HS-5 (cell line): ENCODE results near the gene TSPAN9.

Experiments
- DNase-seq: peaks from one replicate; pipeline ENCODE4 v3.0.0-alpha.2; 2012; ENCODE audit warnings: low read depth

TSPAN9 gene

GRCh38 chr12:3101309-3102024, 24.3 kb downstream of the TSPAN9 start:
- no peak for DNase-seq

GRCh38 chr12:3102771-3103410, 25.7 kb downstream of the TSPAN9 start:
- DNase-seq: no peak

- DNase-seq: no peak
Measured at GRCh38 chr12:3103806-3104205, 26.6 kb downstream of the TSPAN9 start.

- no peak for DNase-seq
Measured at GRCh38 chr12:3105690-3106479, 28.7 kb downstream of the TSPAN9 start.

GRCh38 chr12:3106579-3106978, 29.4 kb downstream of the TSPAN9 start:
- DNase-seq: no peak

- no peak for DNase-seq
Measured at GRCh38 chr12:3107071-3107583, 29.9 kb downstream of the TSPAN9 start.

- DNase-seq: no peak
Measured at GRCh38 chr12:3107954-3108353, 30.8 kb downstream of the TSPAN9 start.

GRCh38 chr12:3110578-3110977, 33.4 kb downstream of the TSPAN9 start:
- no peak for DNase-seq

GRCh38 chr12:3113671-3114325, 36.6 kb downstream of the TSPAN9 start:
- DNase-seq: no peak

GRCh38 chr12:3114671-3115070, 37.5 kb downstream of the TSPAN9 start:
- DNase-seq: no peak

GRCh38 chr12:3115078-3115477, 37.9 kb downstream of the TSPAN9 start:
- no peak for DNase-seq

- no peak for DNase-seq
Measured at GRCh38 chr12:3116106-3116844, 39.1 kb downstream of the TSPAN9 start.

GRCh38 chr12:3117144-3117581, 40.0 kb downstream of the TSPAN9 start:
- no peak for DNase-seq

- peak; percentile 80 for DNase-seq
Measured at GRCh38 chr12:3117591-3118015, 40.4 kb downstream of the TSPAN9 start.

- no peak for DNase-seq
Measured at GRCh38 chr12:3119192-3119755, 42.1 kb downstream of the TSPAN9 start.

- DNase-seq: no peak
Measured at GRCh38 chr12:3119756-3120601, 42.8 kb downstream of the TSPAN9 start.

GRCh38 chr12:3120701-3121100, 43.5 kb downstream of the TSPAN9 start:
- no peak for DNase-seq

GRCh38 chr12:3122841-3123678, 45.9 kb downstream of the TSPAN9 start:
- peak; percentile 68 for DNase-seq

- no peak for DNase-seq
Measured at GRCh38 chr12:3123729-3124128, 46.5 kb downstream of the TSPAN9 start.
